GM21737 (cell line): ENCODE data around the gene PFKP.

Experiments
- ATAC-seq: cut with Tn5 transposase; IDR thresholded peaks from one replicate; pipeline ENCODE4 v1.9.1; 2021; ENCODE audit warnings: mild to moderate bottlenecking, moderate library complexity; ENCODE audit not compliant: unreplicated experiment

The PFKP gene

GRCh38 chr10:3129581-3130340, 62.4 kb downstream of the PFKP start:
- no peak for ATAC-seq

- ATAC-seq: no peak
Observed at GRCh38 chr10:3131098-3131497, 63.8 kb downstream of the PFKP start.

GRCh38 chr10:3132036-3133025, 65.0 kb downstream of the PFKP start:
- ATAC-seq: no peak

- no peak for ATAC-seq
Observed at GRCh38 chr10:3133948-3134347, 66.6 kb downstream of the PFKP start.

- no peak for ATAC-seq
Observed at GRCh38 chr10:3135006-3135405, 67.7 kb downstream of the PFKP start.

GRCh38 chr10:3136336-3136735, 69.0 kb downstream of the PFKP start:
- ATAC-seq: no peak

GRCh38 chr10:3136763-3137611, 69.6 kb downstream of the PFKP start:
- no peak for ATAC-seq

GRCh38 chr10:3137958-3138726, 70.8 kb downstream of the PFKP start:
- no peak for ATAC-seq

GRCh38 chr10:3139216-3139910, 72.0 kb downstream of the PFKP start:
- ATAC-seq: no peak

- no peak for ATAC-seq
Observed at GRCh38 chr10:3140280-3140679, 72.9 kb downstream of the PFKP start.

GRCh38 chr10:3141351-3142005, 74.1 kb downstream of the PFKP start:
- ATAC-seq: no peak

- no peak for ATAC-seq
Observed at GRCh38 chr10:3142146-3142875, 75.0 kb downstream of the PFKP start.

- no peak for ATAC-seq
Observed at GRCh38 chr10:3143366-3143765, 76.0 kb downstream of the PFKP start.

- ATAC-seq: no peak
Observed at GRCh38 chr10:3143791-3144434, 76.6 kb downstream of the PFKP start.

- ATAC-seq: no peak
Observed at GRCh38 chr10:3145366-3145765, 78.0 kb downstream of the PFKP start.

- no peak for ATAC-seq
Observed at GRCh38 chr10:3146289-3146688, 78.9 kb downstream of the PFKP start.

- no peak for ATAC-seq
Observed at GRCh38 chr10:3147117-3147820, 79.9 kb downstream of the PFKP start.
